Panc1 (cell line): ENCODE data around the gene RNF208. TPM values are rescaled to one million over a fixed set of nuclear protein-coding genes. Genes with fewer than 3 reads are reported as not detected.

ENCODE experiments used
- ATAC-seq: fragments of 200-7000 bp; cut with Tn5 transposase; 2 replicates; pipeline ENCODE4 v1.9.1; 2020; ENCODE audit warnings: mild to moderate bottlenecking, moderate library complexity
- BruUV-seq: library from RNA; stranded (reverse); fragments of 400-500 nt; replicated peaks from 2 replicates; lab custom pipeline; 2021; lab: Mats Ljungman, UMichigan
- CTCF ChIA-PET: fragments of 300-600 bp; sonication (Branson Sonifier 250); formaldehyde crosslinking; loops from one replicate; lab custom pipeline; 2022; ENCODE audit warnings: antibody characterized with exemption; lab: Charles Lee
- POLR2A ChIA-PET: fragments of 300-600 bp; sonication (Branson Sonifier 250); formaldehyde crosslinking; loops from one replicate; lab custom pipeline; 2022; ENCODE audit warnings: antibody characterized with exemption; lab: Charles Lee
- DNase-seq: peaks from one replicate; pipeline ENCODE4 v3.0.0-alpha.2; 2010; ENCODE audit warnings: low read depth, low spot score
- H3K27ac ChIP-seq: 2 replicates; pipeline ENCODE4 v1.5.1; 2011; ENCODE audit warnings: mild to moderate bottlenecking, low read length, inconsistent platforms
- H3K27me3 ChIP-seq: fragments of 200-500 bp; sonication (Bioruptor generic); 2 replicates; pipeline ENCODE4 v1.6.0; 2014; ENCODE audit warnings: low read length, inconsistent platforms; ENCODE audit not compliant: control insufficient read depth, insufficient read depth
- H3K36me3 ChIP-seq: fragments of 200-500 bp; sonication (Bioruptor generic); 2 replicates; pipeline ENCODE4 v1.5.1; 2014; ENCODE audit warnings: inconsistent platforms, mild to moderate bottlenecking, low read length, moderate library complexity; ENCODE audit not compliant: control insufficient read depth, insufficient read depth
- H3K4me1 ChIP-seq: 2 replicates; pipeline ENCODE4 v1.5.1; 2011; ENCODE audit warnings: inconsistent platforms, mild to moderate bottlenecking, low read length, moderate library complexity; ENCODE audit not compliant: control insufficient read depth, insufficient read depth
- H3K4me3 ChIP-seq, 2 experiments: 2 replicates each; pipeline ENCODE4 v1.5.1; 2011 to 2012; ENCODE audit warnings: low read depth in 2 of 2, low read length in 2 of 2, mild to moderate bottlenecking in 2 of 2, inconsistent platforms in 1 of 2, moderate library complexity in 1 of 2
- H3K9me3 ChIP-seq: fragments of 200-500 bp; sonication (Bioruptor generic); 2 replicates; pipeline ENCODE4 v1.5.1; 2014; ENCODE audit warnings: low read depth, mild to moderate bottlenecking, inconsistent platforms, low read length, moderate library complexity; ENCODE audit not compliant: control insufficient read depth, insufficient read depth
- CTCF ChIP-seq: fragments of 450-650 bp; IDR thresholded peaks from 2 replicates; pipeline ENCODE4 v1.5.1; 2017; ENCODE audit warnings: mild to moderate bottlenecking
- POLR2AphosphoS5 ChIP-seq: IDR thresholded peaks from 2 replicates; pipeline ENCODE4 v1.6.1; 2012; ENCODE audit warnings: mild to moderate bottlenecking, low read depth, low read length, moderate library complexity
- REST ChIP-seq, 2 experiments: IDR thresholded peaks; 2 replicates each; pipeline ENCODE4 v1.6.1; 2011 to 2012; ENCODE audit warnings: low read depth in 2 of 2, control low read depth in 1 of 2, low read length in 1 of 2, mild to moderate bottlenecking in 1 of 2, moderate library complexity in 1 of 2; ENCODE audit not compliant: insufficient read depth in 1 of 2
- SIN3A ChIP-seq: IDR thresholded peaks from 2 replicates; pipeline ENCODE4 v1.6.1; 2012; ENCODE audit warnings: low read depth, mild to moderate bottlenecking, low read length, moderate library complexity, borderline replicate concordance; ENCODE audit not compliant: insufficient read depth
- TCF7L2 ChIP-seq: IDR thresholded peaks from 2 replicates; pipeline ENCODE4 v1.6.1; 2011; ENCODE audit warnings: mild to moderate bottlenecking, low read depth, low read length, inconsistent platforms
- in situ Hi-C: cut with HindIII; loops from 2 replicates; pipeline ENCODE4 v1.10.0; 2016; ENCODE audit warnings: low sequenced_read_pairs, low pct_unique_long_range_greater_than_20kb
- intact Hi-C: fragments of 100-400 bp; cut with micrococcal nuclease; formaldehyde crosslinking; loops from one replicate; pipeline ENCODE4 v1.10.0; 2022; ENCODE audit not compliant: unreplicated experiment
- total RNA-seq: library from RNA; stranded (reverse); gene quantifications from one replicate; pipeline ENCODE4 v1.2.1, GENCODE V29; 2021; ENCODE audit not compliant: unreplicated experiment

Gene RNF208
- total RNA-seq, 1 experiment from 2014 or later = 11.5 TPM

GRCh38 chr9:137266585-137267453 is 44.8 kb upstream of the RNF208 start:
- CTCF ChIA-PET = no interaction called here
- no TSS peak for BruUV-seq
- Histone ChIP-seq H3K9me3 (no peaks in the 10 kb centered on the region), H3K4me3 (no peak overlapping the region), H3K27ac (no peak overlapping the region), H3K27me3 (no peaks in the 10 kb centered on the region), H3K36me3 (no peaks in the 10 kb centered on the region), H3K4me1 (no peaks in the 10 kb centered on the region)
- intact Hi-C loops = no loop called here
- no peak for ATAC-seq
- TF ChIP-seq SIN3A (no peak), CTCF (no peak), REST (IDR thresholded peaks at IDR 0.05; ENCODE audit: insufficient read depth in 1 of 2, low read depth in 2 of 2, low read length in 1 of 2) (no peak), TCF7L2 (no peak), POLR2AphosphoS5 (no peak)
- no peak for DNase-seq
- in situ Hi-C loops = no loop called here
- POLR2A ChIA-PET = interaction anchor here (0.7 kb wide), 1 partner anchor 10 kb away, joined by 9 read pairs; the partner anchor contains the start of gene TOR4A

- H3K4me3 ChIP-seq = no peak overlapping the region
- CTCF ChIA-PET = interaction anchor here (0.6 kb wide), 1 partner anchor 18 kb away, joined by 3 read pairs; no protein-coding TSS in a partner anchor
- H3K4me1 ChIP-seq = no peaks in the 10 kb centered on the region
- DNase-seq (no peak), ATAC-seq (no peak)
- TF ChIP-seq TCF7L2 (no peak), REST (IDR thresholded peaks at IDR 0.05; ENCODE audit: insufficient read depth in 1 of 2, low read depth in 2 of 2, low read length in 1 of 2) (no peak), CTCF (no peak), SIN3A (no peak), POLR2AphosphoS5 (no peak)
- H3K36me3 ChIP-seq = no peaks in the 10 kb centered on the region
- in situ Hi-C loops (no loop called here), intact Hi-C loops (no loop called here)
- POLR2A ChIA-PET = no interaction called here
- no TSS peak for BruUV-seq
- no peaks in the 10 kb centered on the region for H3K27me3 ChIP-seq
- H3K27ac ChIP-seq = no peak overlapping the region
- no peaks in the 10 kb centered on the region for H3K9me3 ChIP-seq
Measured at GRCh38 chr9:137266162-137266527, 44.1 kb upstream of the RNF208 start.
